ENCODE results near the gene MTA1.

Gene MTA1

DNA sequence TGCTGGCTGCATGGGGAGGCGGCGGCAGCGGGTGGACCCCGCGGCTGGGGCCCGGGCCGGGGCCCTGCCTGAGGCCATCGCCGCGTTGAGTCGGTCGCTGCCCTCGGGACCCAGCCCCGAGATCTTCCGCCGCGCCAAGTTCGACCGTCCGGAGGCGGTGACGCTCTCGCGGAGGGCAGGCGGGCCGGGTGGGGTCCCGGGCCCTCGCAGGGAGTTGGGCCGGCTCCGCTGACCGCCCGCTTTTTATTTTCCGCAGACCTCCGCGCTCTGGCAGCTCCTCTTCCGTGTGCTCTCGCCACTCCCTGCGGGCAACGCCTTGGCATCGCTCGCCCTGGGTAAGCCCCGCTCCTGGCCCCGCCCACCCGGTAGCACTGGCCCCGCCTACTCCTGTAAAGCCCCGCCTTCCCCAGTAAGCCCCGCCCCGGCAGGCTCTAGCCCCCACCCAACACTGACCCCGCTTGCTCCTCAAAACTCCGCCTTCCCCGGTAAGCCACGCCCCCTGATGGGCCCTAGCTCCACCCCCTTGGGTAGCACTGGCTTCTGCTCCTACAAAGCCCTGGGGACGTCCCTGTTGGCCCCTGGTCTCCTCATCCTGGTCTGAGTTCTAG, 71.8 kb downstream of the MTA1 start:
- in situ Hi-C loops (cut with HindIII; ENCODE audit: low pct_unique_long_range_greater_than_20kb, low sequenced_read_pairs) = no loop called here
- TF ChIP-seq JUND (IDR thresholded peaks at IDR 0.05; ENCODE audit: low read depth) = no peak

DNA sequence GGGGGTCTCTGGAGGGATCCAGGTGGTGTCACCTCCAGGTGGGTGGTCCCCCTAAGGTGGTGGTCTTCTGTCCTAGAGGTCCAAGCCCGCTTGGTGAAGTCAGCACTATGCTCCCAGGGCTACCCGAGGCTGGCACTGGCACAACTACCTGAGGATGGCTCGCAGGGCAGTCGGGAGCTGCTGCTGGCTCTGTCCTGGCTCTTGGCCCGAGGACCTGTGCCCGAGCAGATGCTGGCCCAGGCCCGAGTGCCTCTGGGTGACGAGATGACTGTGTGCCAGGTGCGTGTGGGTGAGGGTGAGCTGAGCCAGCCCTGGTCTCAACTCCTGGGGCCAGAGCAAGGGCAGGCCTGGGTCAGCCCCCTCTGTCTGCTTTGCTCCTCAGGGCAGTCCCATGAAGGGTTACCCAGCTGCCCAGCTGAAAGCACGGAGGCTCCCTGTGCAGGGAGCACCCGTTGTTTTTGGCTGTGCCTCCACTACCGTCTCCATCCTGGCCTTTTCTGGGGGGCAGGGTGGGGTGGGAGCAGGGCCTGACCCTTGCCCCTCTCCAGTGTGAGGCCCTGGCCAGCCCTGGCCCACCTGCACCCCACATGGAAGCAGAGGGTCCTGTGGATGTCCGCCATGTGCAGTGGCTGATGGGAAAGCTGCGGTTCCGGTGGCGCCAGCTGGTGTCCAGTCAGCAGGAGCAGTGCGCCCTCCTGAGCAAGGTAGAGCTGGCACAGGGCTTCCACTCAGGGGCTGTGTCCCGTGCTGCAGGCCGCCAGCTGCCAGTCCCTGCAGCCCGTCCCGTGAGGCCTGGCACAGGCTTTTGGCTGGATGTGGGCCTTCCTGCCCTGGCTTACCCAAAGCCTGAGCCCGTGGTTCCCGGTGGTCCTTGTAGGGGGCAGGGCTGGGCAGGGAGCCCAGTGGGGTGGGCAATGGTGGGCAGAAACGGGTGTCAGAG, 72.7 kb downstream of the MTA1 start:
- no peak for DNase-seq (ENCODE audit: low read depth in 1 of 2, low spot score in 1 of 2)
- in situ Hi-C loops (cut with HindIII; ENCODE audit: low pct_unique_long_range_greater_than_20kb, low sequenced_read_pairs) = no loop called here
- no peak for TF ChIP-seq JUND (IDR thresholded peaks at IDR 0.05; ENCODE audit: low read depth)

More for the DNA sequence above, 71.8 kb downstream of the MTA1 start:
- DNase-seq (ENCODE audit: low read depth in 1 of 2, low spot score in 1 of 2) = peak; percentile 81 to 96

DNA sequence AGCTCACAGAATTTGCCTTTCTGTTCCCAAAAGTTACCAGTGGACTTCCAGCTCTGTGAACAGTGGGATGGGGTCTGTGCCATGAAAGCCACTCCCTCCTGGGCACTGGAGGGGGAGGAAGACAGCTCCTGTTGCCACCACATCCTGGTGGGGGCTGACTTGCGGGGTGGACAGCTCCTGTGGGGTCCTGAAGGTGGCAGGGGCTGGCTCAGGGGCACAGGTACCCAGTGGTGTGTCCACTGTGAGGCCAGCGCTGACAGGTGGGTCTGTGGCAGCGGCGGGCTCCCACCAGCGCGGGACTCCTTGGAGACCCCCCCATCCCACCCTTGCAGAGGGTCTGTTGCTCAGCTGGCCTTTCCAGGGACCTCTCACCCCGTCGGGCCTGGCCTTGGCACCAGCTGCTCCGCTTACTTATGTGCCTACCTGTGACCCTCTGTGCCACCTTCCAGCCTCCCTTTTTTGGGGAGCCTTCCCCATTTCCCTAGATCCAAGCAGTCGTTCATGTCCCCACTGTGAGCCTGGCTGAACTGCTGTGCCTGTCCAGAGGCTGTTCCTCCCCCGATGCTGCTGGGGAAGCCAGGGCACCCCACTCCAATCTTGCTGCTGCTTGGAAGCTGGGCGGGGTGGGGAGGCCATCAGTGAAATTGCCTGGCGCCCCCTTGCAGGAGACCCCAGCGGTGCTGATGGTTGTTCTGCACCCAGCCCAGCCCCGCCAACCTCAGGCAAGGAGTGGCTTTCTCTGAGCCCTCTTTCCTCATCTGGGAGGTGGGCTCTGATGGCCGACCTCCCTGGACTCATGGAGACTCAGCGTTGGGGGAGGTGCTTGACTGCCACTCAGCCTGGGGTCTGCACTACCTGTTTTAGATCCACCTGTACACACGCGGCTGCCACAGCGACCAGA, 73.6 kb downstream of the MTA1 start:
- in situ Hi-C loops (cut with HindIII; ENCODE audit: low pct_unique_long_range_greater_than_20kb, low sequenced_read_pairs) = no loop called here
- no peak for DNase-seq (ENCODE audit: low read depth in 1 of 2, low spot score in 1 of 2)
- no peak for TF ChIP-seq JUND (IDR thresholded peaks at IDR 0.05; ENCODE audit: low read depth)

DNA sequence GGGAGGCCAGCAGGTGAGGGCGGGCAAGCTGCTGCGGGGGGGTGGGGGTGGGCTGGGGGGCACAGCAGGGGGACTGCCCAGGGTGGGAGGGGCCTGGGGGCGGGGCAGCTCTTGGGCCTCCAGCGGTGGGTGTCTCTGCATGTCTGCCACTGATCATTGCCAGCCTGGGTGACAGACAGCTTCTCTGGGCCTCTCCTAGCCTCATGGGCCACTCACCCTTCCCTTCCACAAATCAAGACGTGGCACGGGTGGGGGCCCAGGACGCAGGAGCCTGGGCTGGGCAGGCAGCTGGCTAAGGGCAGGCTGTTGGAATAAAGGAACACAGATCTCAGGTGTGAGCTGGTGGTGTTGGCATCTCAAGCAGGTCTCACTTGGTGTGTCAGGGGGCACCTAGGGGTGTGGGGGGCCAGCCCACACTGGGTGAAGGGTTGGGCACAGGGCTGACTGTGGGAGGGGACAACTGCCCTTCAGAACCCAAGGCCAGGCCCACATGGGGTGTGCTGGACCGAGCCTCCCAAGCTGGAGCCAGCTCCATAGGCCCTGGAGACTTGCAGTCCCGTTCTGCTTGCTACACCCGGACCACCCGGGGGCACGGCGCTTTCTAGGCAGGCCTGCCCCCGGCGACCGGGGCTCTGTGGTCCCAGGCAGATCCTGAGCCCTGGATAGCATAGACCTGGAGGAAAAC, 74.4 kb downstream of the MTA1 start:
- in situ Hi-C loops (cut with HindIII; ENCODE audit: low pct_unique_long_range_greater_than_20kb, low sequenced_read_pairs) = no loop called here
- no peak for TF ChIP-seq JUND (IDR thresholded peaks at IDR 0.05; ENCODE audit: low read depth)
- DNase-seq (ENCODE audit: low read depth in 1 of 2, low spot score in 1 of 2) = no peak

DNA sequence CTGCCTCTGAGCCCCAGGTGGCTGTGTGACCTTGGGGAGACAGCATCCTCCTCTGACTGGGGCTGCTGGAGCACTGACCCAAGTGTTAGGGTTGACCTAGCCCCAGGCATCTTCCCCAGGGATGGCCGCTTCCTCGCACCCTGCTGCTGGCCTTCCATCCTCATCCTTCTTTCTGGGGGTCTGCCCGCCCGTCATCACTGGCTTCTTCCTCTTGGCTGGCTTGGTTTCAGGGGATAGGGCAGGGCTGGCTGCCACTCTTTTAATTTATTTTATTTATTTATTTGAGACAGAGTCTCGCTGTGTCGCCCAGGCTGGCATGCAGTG, 74.9 kb downstream of the MTA1 start:
- DNase-seq (ENCODE audit: low read depth in 1 of 2, low spot score in 1 of 2) = no peak
- TF ChIP-seq JUND (IDR thresholded peaks at IDR 0.05; ENCODE audit: low read depth) = no peak
- in situ Hi-C loops (cut with HindIII; ENCODE audit: low pct_unique_long_range_greater_than_20kb, low sequenced_read_pairs) = no loop called here

DNA sequence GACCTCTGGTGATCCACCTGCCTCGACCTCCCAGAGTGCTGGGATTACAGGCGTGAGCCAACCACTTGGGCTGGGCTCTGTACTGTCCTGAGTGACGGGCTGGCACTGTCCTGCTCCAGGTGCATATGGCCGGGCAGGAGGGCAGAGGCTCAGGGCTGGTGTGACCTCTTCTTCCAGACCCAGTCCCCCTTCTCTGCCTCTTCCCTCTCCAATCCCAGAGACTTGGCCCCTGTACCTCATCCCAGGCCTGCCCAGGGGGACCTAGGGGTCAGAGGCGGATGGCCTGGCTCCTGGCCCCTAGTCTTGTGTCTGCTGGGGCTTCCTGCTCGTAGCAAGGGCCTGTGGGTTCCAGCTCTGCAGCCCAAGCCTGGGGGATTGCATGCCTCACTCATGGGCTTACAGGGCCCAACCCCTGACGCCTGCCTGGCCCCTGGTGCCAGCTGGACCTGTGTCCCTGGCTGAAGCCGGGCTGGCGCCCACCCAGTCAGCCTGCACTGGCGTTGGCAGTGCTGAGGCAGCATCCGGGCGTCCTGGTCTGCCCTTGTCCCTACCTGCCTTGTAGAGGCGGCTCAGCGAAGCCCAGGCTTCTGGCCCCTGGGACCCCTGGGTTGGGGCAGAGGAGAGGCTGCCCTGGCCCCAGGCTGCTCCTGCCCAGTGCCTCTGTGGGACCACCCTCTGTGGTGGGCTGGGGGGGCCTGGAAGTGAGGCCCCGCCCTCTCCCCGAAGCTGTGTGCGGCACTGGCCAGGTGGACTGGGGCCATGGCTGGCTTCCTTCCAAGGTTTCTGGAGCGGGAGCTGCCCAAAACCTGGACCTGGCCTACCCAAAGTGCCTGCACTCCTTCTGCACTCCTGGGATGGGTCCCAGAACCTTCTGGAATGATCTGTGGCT, 75.7 kb downstream of the MTA1 start:
- in situ Hi-C loops (cut with HindIII; ENCODE audit: low pct_unique_long_range_greater_than_20kb, low sequenced_read_pairs) = no loop called here
- no peak for TF ChIP-seq JUND (IDR thresholded peaks at IDR 0.05; ENCODE audit: low read depth)
- DNase-seq (ENCODE audit: low read depth in 1 of 2, low spot score in 1 of 2) = no peak

DNA sequence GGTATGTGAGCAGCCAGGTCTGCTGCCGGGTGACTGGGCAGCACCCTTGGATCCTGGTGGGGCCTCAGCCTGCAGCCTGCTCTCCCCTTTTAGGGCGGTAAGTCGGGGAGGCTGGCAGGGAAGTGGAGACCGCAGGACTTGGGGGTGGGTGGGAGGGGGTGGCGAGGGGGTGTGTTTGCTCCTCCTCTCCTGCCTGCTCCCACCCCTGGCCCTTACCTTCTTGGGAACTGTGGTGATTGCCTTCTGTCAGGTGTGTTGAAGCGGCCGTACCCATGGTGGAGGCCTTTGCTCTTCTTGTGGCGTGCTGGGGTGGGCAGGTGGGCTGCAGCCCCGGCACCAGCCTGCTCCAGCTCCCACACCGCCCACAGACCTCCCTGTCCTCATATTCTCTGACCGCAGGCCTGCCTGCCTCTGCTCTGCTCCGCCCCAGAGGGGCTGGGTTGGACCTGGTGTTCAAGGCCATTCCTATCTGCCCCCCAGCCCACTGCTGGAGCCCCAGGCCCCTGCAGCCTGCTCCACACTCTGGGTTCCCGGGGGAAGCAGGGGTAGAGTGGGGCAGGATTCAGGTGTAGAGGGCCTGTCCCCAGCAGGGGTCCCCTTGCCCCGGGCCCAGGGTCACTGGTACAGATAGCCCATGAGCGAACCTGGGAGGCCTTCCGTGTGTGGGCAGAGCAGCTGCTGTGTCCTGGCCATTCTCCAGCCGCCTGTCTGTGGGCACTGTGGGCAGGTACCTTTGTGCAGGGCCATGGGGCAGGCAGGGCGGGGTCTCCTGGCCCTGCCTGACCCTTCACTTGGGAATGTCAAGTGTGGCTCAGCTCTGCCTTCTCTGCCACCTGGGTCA, 76.6 kb downstream of the MTA1 start:
- DNase-seq (ENCODE audit: low read depth in 1 of 2, low spot score in 1 of 2) = no peak
- TF ChIP-seq JUND (IDR thresholded peaks at IDR 0.05; ENCODE audit: low read depth) = no peak
- in situ Hi-C loops (cut with HindIII; ENCODE audit: low pct_unique_long_range_greater_than_20kb, low sequenced_read_pairs) = no loop called here

DNA sequence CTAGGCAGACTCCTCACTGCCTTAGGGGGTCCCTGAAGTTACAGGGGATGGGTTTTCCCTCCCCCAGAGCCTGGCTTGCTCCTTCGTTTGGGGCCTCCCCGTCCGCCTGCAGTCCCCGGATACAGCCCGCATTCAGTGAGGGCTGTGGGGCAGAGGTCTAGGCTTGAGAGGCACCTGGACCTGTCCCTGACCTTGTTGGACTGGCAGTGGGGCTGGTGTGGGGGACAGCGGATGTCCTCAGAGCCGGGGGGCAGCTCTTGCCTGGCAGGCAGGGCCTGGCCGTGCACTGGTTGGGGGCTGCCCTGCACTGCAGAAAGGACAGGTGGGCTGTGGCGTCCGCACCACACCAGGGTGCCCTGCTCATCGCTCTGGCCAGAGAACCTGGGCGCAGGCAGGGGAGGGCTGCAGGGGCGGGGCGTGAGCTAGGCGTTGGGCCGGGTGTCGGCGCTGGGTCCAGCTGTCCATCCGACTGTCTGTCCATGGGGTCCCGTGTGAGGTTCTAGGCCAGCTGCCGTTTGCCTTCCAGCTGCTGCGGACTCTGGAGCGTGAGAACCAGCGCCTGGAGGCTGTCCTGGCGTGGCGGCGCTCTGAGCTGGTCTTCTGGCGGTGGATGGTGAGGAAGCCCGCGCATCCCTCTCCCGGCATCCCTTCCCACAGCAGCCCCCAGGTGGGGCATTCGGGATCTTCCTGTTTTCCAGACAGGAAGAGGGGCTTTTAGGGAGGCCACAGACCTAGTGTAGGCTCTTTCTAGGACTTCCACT, 77.4 kb downstream of the MTA1 start:
- DNase-seq (ENCODE audit: low read depth in 1 of 2, low spot score in 1 of 2) = no peak
- in situ Hi-C loops (cut with HindIII; ENCODE audit: low pct_unique_long_range_greater_than_20kb, low sequenced_read_pairs) = no loop called here
- no peak for TF ChIP-seq JUND (IDR thresholded peaks at IDR 0.05; ENCODE audit: low read depth)

DNA sequence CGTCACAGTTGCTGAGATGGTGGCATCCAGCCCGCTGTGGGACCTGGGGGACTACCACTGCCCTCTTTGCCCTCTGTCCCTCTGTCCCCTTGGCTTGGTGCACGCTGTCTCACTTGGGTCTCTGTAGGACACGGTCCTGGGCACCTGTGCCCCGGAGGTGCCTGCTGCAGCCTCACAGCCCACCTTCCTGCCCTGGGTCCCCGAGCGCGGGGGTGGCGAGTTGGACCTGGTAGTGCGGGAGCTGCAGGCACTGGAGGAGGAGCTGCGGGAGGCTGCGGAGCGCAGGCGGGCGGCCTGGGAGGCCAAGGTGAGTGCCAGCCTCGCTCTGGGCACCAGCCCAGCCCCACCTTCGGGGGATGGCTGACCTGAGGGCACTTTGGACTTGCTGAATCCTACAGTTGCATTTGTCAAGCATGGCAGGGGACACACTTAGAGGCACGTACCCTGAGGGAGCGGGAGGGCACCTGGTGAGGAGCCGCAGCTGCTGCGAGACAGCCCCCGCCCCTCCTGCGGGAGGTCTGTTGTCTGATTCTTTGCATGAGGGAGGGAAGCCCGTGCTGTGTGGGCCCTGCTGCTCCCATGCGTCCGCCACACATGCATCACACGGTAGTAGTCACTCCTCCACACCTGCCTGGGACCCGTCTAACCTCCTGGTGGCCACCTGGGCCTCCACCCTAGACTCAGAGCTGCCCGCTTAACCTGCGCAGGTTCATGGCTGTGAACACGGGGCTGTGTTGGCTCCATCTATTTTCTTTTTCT, 78.2 kb downstream of the MTA1 start:
- in situ Hi-C loops (cut with HindIII; ENCODE audit: low pct_unique_long_range_greater_than_20kb, low sequenced_read_pairs) = no loop called here
- TF ChIP-seq JUND (IDR thresholded peaks at IDR 0.05; ENCODE audit: low read depth) = no peak

More for the DNA sequence above, 78.2 kb downstream of the MTA1 start:
- DNase-seq (ENCODE audit: low read depth in 1 of 2, low spot score in 1 of 2) = no peak

Measured in T47D (cell line).